ENCODE results near the gene JPH4. TPM values are rescaled to one million over a fixed set of nuclear protein-coding genes. Genes with fewer than 3 reads are reported as not detected.
A peak's percentile ranks its signal among the peaks of the same experiment; 100 is the strongest.

JPH4 gene
- total RNA-seq, 1 donor from 2014 or later = 2.0 TPM

DNA sequence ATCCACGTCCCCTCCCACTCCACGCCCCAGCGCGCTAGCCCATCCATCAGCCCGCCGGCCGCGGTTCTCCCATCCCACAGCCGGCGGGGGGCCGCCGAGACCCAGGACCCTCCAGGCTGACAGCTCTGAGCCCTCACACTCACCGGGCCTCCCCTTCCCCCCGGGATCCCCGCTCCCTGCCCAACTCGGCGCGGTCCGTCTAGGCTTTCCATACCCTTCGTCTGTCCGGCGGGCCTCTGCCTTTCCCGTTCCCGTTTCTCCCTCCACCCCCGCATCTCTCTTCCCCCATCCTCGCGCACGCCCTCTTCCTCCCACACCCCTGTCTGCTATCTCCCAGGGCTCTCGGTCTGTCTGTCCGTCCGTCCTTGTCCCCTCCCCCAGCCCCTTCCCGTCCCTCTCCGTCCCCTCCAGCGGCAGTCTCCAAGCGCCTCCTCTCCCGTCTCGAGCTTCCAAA lies 27.8 kb downstream of the JPH4 start:
- DNase-seq (no peak), ATAC-seq (ENCODE audit: low read depth) (no peak)
- Mint-ChIP-seq H3K27me3 (no peaks in the 10 kb centered on the region), H3K4me1 (peaks cover 10% of the 10 kb centered on the region), H3K4me3 (no peak overlapping the region), H3K9me3 (no peaks in the 10 kb centered on the region), H3K36me3 (ENCODE audit: low read depth) (peaks cover 5% of the 10 kb centered on the region), H3K27ac (peak overlapping the region; percentile 81)
- intact Hi-C loops (cut with micrococcal nuclease) = loop anchor here (1.0 to 10.0 kb wide), 10 partner anchors 12 to 894 kb away; partner anchors contain the start of genes ACIN1, ADCY4, AP1G2 and C14orf119
- ChIA-PET CTCF (interaction anchor here (2.2 to 2.5 kb wide), 2 partner anchors 8 to 12 kb away, joined by 8 to 13 read pairs; no protein-coding TSS in a partner anchor), POLR2A (interaction anchor here (0.7 to 3.3 kb wide), 4 partner anchors 10 to 727 kb away, joined by 3 to 15 read pairs (median 3); no protein-coding TSS in a partner anchor)
- TF ChIP-seq, protein P1, sequence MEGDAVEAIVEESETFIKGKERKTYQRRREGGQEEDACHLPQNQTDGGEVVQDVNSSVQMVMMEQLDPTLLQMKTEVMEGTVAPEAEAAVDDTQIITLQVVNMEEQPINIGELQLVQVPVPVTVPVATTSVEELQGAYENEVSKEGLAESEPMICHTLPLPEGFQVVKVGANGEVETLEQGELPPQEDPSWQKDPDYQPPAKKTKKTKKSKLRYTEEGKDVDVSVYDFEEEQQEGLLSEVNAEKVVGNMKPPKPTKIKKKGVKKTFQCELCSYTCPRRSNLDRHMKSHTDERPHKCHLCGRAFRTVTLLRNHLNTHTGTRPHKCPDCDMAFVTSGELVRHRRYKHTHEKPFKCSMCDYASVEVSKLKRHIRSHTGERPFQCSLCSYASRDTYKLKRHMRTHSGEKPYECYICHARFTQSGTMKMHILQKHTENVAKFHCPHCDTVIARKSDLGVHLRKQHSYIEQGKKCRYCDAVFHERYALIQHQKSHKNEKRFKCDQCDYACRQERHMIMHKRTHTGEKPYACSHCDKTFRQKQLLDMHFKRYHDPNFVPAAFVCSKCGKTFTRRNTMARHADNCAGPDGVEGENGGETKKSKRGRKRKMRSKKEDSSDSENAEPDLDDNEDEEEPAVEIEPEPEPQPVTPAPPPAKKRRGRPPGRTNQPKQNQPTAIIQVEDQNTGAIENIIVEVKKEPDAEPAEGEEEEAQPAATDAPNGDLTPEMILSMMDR (IDR thresholded peaks at IDR 0.05) = no peak

DNA sequence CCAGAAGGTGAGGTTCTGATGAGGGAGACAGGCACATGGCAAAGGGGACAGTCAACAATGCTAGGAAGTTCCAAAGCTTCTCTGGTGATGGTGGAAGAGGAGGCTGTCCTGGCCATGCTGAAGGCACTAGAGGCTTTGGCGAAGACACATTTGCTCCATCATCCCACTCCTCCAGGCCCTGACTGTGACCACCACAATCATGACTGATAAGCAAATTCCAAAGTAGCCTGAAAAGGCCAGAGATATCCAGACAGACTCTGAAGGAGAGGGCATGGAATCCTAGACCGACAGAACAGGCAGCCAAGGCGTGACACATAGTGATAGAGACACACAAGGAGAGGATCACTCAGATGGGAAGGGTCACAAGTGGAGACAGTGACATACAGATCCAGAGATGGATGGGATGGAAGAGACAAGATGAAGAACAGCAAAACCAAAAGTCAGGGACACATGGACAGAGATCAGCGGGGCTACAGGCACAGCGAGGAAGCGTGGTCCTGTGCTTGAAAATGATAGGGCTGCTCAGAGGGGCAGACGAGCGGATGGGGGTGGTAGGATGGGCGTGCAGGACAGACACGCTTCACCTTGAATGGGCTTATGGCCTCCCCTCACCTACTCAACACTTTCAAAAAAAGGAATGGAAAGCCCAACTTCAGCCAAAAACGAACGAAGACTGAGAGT lies 28.3 kb downstream of the JPH4 start:
- no peak overlapping the region for H3K4me3 Mint-ChIP-seq
- peaks cover 4% of the 10 kb centered on the region for H3K36me3 Mint-ChIP-seq (ENCODE audit: low read depth)
- no peaks in the 10 kb centered on the region for H3K9me3 Mint-ChIP-seq
- H3K4me1 Mint-ChIP-seq = peaks cover 5% of the 10 kb centered on the region
- H3K27me3 Mint-ChIP-seq = no peaks in the 10 kb centered on the region
- intact Hi-C loops (cut with micrococcal nuclease) = loop anchor here (2.0 to 10.0 kb wide), 6 partner anchors 455 to 895 kb away; partner anchors contain the start of genes ACIN1, ADCY4, C14orf119 and PCK2
- DNase-seq (no peak), ATAC-seq (ENCODE audit: low read depth) (no peak)
- POLR2A ChIA-PET = interaction anchor here (0.7 to 3.3 kb wide), 3 partner anchors 10 to 72 kb away, joined by 3 to 15 read pairs (median 3); no protein-coding TSS in a partner anchor
- H3K27ac Mint-ChIP-seq = no peak overlapping the region
- CTCF ChIA-PET = interaction anchor here (0.6 to 2.5 kb wide), 4 partner anchors 9 to 73 kb away, joined by 3 to 13 read pairs (median 6); no protein-coding TSS in a partner anchor
- TF ChIP-seq, protein P1 (IDR thresholded peaks at IDR 0.05) = no peak

DNA sequence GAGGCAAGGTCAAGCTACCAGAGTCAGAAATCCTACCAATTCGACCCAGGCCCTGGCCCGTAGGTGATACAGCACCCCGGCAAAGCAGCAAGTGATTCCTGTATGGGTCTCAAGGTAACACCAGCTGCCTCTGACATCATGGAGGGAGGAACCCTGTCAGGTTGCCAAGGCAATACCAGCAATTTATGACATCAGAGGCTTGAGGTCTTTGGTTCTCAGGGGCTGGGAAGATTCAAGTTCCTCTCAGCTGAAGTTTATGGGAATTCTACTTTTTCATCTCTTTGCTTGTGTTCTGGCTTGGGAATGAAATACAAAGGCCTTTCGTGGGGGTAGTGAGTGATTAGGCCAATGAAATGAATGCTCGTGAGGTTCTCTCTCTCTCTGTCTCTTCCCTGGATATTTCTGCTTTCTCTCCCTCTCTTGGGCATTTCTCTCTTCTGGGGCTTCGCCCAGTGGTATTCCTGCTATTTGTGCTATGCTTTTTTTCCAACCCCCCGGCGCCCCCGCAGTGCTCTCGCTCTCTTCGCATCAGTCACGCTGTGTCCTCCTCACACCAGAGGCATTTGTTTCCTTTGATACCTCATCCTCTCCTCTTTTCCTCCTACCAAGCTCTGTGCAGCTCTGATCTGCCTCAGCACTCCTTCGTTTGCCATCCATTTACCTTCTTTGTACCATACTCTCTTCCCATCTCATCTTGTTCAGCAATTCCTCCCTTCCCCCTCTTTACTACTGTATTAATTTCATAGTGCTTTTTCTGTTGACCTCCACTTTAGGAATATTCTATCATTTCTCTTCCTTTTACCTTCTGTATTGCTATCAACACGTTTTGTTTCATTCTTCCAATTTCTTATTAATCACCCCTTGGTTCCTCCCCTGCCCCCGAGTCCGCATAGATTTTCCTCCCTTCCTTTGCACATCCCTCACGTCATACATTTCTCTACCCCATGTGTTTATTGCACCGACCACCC lies 30.0 kb downstream of the JPH4 start:
- Mint-ChIP-seq H3K4me3 (no peak overlapping the region), H3K27me3 (no peaks in the 10 kb centered on the region), H3K4me1 (peaks cover 4% of the 10 kb centered on the region), H3K9me3 (no peaks in the 10 kb centered on the region), H3K27ac (no peak overlapping the region), H3K36me3 (ENCODE audit: low read depth) (peaks cover 4% of the 10 kb centered on the region)
- CTCF ChIA-PET = interaction anchor here (1.2 to 2.2 kb wide), 2 partner anchors 8 to 11 kb away, joined by 3 to 13 read pairs; no protein-coding TSS in a partner anchor
- POLR2A ChIA-PET = no interaction called here
- no peak for DNase-seq
- ATAC-seq (ENCODE audit: low read depth) = no peak
- TF ChIP-seq, protein P1 (IDR thresholded peaks at IDR 0.05) = no peak
- intact Hi-C loops (cut with micrococcal nuclease) = no loop called here

DNA sequence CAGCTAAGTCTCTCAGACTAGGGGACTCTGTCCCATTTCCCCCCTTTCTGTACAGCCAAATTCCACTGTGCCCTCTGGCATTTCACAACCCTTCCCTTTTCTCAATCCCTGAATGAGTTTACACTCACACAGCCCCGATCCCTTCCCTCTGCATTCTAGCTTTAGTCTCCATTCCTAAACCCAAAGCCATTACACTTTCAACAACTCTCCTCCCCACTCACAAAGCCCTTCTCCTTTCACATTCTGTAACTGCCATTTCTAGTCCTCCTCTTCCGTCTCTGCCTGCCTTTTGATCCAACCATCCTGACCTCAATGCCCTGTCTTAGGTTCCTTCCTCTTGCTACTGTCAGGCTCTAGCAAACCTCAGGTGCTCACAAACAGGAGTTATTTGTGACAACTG lies 30.7 kb downstream of the JPH4 start:
- ATAC-seq (ENCODE audit: low read depth) (no peak), DNase-seq (no peak)
- intact Hi-C loops (cut with micrococcal nuclease) = no loop called here
- peaks cover 4% of the 10 kb centered on the region for H3K36me3 Mint-ChIP-seq (ENCODE audit: low read depth)
- H3K4me3 Mint-ChIP-seq = no peak overlapping the region
- TF ChIP-seq, protein P1 (IDR thresholded peaks at IDR 0.05) = no peak
- POLR2A ChIA-PET = no interaction called here
- no peaks in the 10 kb centered on the region for H3K27me3 Mint-ChIP-seq
- H3K4me1 Mint-ChIP-seq = peaks cover 4% of the 10 kb centered on the region
- CTCF ChIA-PET = interaction anchor here (1.2 to 1.3 kb wide), 2 partner anchors 8 to 11 kb away, joined by 3 read pairs; no protein-coding TSS in a partner anchor
- no peaks in the 10 kb centered on the region for H3K9me3 Mint-ChIP-seq
- H3K27ac Mint-ChIP-seq = no peak overlapping the region

Measured in activated B cell treated with CpG ODN at 0.5 μM for 24 hours (primary cell).